ENCODE data around the gene OR6V1. TPM values are rescaled to one million over a fixed set of nuclear protein-coding genes. Genes with fewer than 3 reads are reported as not detected.

Gene OR6V1
- total RNA-seq, 1 donor = not detected

DNA sequence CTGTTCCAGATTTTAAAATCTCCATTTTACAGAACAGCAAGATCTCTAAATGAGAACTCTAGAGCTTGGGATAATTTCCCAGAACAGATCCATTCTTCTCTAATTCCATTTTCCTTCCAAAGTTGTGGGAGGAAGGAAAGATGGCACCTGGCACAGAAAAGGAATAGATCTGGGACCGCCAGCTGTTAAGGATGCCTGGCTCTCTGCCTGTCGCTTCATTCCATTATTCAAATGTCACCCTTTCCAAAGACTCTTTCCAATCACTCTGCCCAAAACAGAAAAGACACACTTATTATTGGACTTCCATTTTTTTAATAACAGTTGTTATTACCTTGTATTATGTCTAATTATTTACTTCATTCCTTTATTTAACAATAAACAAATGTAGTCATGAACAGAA lies 24.5 kb upstream of the OR6V1 start:
- no peak for DNase-seq (ENCODE audit: insufficient read length, low spot score, missing footprints)
- no peaks in the 10 kb centered on the region for H3K36me3 ChIP-seq (ENCODE audit: insufficient read depth, low read length)
- no peak overlapping the region for H3K4me2 ChIP-seq (ENCODE audit: insufficient read depth, low read length)
- no peaks in the 10 kb centered on the region for H3K4me1 ChIP-seq (ENCODE audit: insufficient read depth, low read length)
- H3K79me2 ChIP-seq (ENCODE audit: insufficient read depth, low read length) = no peaks in the 10 kb centered on the region
- no peak overlapping the region for H3K4me3 ChIP-seq (ENCODE audit: insufficient read depth, low read length)
- H4K20me1 ChIP-seq (ENCODE audit: insufficient read depth, low read length) = no peaks in the 10 kb centered on the region
- TF ChIP-seq, protein P1, sequence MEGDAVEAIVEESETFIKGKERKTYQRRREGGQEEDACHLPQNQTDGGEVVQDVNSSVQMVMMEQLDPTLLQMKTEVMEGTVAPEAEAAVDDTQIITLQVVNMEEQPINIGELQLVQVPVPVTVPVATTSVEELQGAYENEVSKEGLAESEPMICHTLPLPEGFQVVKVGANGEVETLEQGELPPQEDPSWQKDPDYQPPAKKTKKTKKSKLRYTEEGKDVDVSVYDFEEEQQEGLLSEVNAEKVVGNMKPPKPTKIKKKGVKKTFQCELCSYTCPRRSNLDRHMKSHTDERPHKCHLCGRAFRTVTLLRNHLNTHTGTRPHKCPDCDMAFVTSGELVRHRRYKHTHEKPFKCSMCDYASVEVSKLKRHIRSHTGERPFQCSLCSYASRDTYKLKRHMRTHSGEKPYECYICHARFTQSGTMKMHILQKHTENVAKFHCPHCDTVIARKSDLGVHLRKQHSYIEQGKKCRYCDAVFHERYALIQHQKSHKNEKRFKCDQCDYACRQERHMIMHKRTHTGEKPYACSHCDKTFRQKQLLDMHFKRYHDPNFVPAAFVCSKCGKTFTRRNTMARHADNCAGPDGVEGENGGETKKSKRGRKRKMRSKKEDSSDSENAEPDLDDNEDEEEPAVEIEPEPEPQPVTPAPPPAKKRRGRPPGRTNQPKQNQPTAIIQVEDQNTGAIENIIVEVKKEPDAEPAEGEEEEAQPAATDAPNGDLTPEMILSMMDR (IDR thresholded peaks at IDR 0.05; ENCODE audit: extremely low read depth, low read depth, low read length) = no peak
- H3K27me3 ChIP-seq (ENCODE audit: insufficient read depth, low read length) = no peaks in the 10 kb centered on the region
- H2AFZ ChIP-seq (ENCODE audit: low read length) = no peak overlapping the region
- no peaks in the 10 kb centered on the region for H3K9me3 ChIP-seq (ENCODE audit: low read depth, low read length)
- H3K27ac ChIP-seq (ENCODE audit: low read depth, low read length) = no peak overlapping the region

DNA sequence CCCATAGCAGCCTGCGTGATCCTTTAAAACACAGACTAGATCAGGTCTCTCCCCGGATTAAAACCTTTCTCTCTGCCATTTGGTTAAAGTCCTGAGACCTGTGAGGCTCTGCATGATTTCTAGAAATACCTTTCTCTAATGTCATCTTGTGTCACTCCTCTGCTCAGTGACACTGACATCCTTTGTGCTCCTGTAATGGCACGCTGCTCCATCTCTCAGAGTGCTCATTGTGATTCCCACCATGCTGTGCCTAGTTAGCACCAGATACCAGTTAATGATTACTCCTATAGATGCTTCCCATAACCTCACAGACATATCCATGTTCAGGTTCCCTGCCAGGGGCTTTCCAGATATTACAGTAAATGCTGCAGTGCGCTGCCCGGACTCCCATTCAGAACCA lies 13.5 kb upstream of the OR6V1 start:
- peaks cover 3% of the 10 kb centered on the region for H3K4me1 ChIP-seq (ENCODE audit: insufficient read depth, low read length)
- no peak overlapping the region for H3K27ac ChIP-seq (ENCODE audit: low read depth, low read length)
- H3K9me3 ChIP-seq (ENCODE audit: low read depth, low read length) = no peaks in the 10 kb centered on the region
- TF ChIP-seq, protein P1 (IDR thresholded peaks at IDR 0.05; ENCODE audit: extremely low read depth, low read depth, low read length) = no peak
- no peak overlapping the region for H2AFZ ChIP-seq (ENCODE audit: low read length)
- no peak for DNase-seq (ENCODE audit: insufficient read length, low spot score, missing footprints)
- H3K4me2 ChIP-seq (ENCODE audit: insufficient read depth, low read length) = no peak overlapping the region
- no peaks in the 10 kb centered on the region for H3K36me3 ChIP-seq (ENCODE audit: insufficient read depth, low read length)
- no peaks in the 10 kb centered on the region for H3K79me2 ChIP-seq (ENCODE audit: insufficient read depth, low read length)
- H4K20me1 ChIP-seq (ENCODE audit: insufficient read depth, low read length) = no peaks in the 10 kb centered on the region
- H3K4me3 ChIP-seq (ENCODE audit: insufficient read depth, low read length) = no peak overlapping the region
- no peaks in the 10 kb centered on the region for H3K27me3 ChIP-seq (ENCODE audit: insufficient read depth, low read length)

DNA sequence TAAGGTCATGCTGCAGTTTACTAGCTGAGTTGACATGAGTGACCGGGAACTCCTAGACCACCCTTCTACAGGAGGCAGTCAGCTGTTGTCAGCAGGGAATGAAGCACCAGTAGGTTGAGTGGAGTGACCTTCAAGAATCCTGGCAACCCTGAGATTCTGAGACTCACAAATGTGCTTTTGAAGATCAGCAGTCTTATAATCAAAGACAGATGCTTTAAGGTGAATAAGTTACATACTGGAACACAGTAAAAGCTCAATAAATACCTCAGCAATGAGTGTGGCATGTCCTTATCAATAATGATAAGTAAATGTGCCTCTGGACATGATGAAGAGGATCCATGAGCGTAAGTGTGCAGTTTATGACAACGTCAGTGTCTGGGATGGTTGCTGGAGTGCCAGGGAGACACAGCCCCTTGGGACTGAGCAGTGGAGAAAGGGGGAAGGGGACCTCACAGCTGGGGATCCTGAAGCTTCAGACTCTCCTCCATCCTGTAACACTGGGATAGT lies 11.9 kb upstream of the OR6V1 start:
- no peak for DNase-seq (ENCODE audit: insufficient read length, low spot score, missing footprints)
- TF ChIP-seq, protein P1 (IDR thresholded peaks at IDR 0.05; ENCODE audit: extremely low read depth, low read depth, low read length) = no peak
- Histone ChIP-seq H4K20me1 (ENCODE audit: insufficient read depth, low read length) (no peaks in the 10 kb centered on the region), H3K79me2 (ENCODE audit: insufficient read depth, low read length) (no peaks in the 10 kb centered on the region), H3K4me1 (ENCODE audit: insufficient read depth, low read length) (peaks cover 3% of the 10 kb centered on the region), H3K4me3 (ENCODE audit: insufficient read depth, low read length) (no peak overlapping the region), H3K27ac (ENCODE audit: low read depth, low read length) (no peak overlapping the region), H3K27me3 (ENCODE audit: insufficient read depth, low read length) (no peaks in the 10 kb centered on the region), H2AFZ (ENCODE audit: low read length) (no peak overlapping the region), H3K4me2 (ENCODE audit: insufficient read depth, low read length) (no peak overlapping the region), H3K9me3 (ENCODE audit: low read depth, low read length) (no peaks in the 10 kb centered on the region), H3K36me3 (ENCODE audit: insufficient read depth, low read length) (no peaks in the 10 kb centered on the region)

- H3K27me3 ChIP-seq (ENCODE audit: insufficient read depth, low read length) = no peaks in the 10 kb centered on the region
- H3K27ac ChIP-seq (ENCODE audit: low read depth, low read length) = no peak overlapping the region
- H2AFZ ChIP-seq (ENCODE audit: low read length) = no peak overlapping the region
- no peak overlapping the region for H3K4me2 ChIP-seq (ENCODE audit: insufficient read depth, low read length)
- H3K9me3 ChIP-seq (ENCODE audit: low read depth, low read length) = no peaks in the 10 kb centered on the region
- peaks cover 3% of the 10 kb centered on the region for H3K4me1 ChIP-seq (ENCODE audit: insufficient read depth, low read length)
- no peak overlapping the region for H3K4me3 ChIP-seq (ENCODE audit: insufficient read depth, low read length)
- no peak for DNase-seq (ENCODE audit: insufficient read length, low spot score, missing footprints)
- H4K20me1 ChIP-seq (ENCODE audit: insufficient read depth, low read length) = no peaks in the 10 kb centered on the region
- H3K36me3 ChIP-seq (ENCODE audit: insufficient read depth, low read length) = no peaks in the 10 kb centered on the region
- TF ChIP-seq, protein P1 (IDR thresholded peaks at IDR 0.05; ENCODE audit: extremely low read depth, low read depth, low read length) = no peak
- H3K79me2 ChIP-seq (ENCODE audit: insufficient read depth, low read length) = no peaks in the 10 kb centered on the region
Observed at GRCh38 chr7:143041346-143041745, 10.8 kb upstream of the OR6V1 start.
